Testis (tissue), 2 donors: ENCODE results near the gene PRKAG2.

Experiments used
- CTCF ChIP-seq, 3 experiments: fragments of 450-650 bp in 2 of 3; fragments of 200-600 bp in 1 of 3; sonication (generic) in 1 of 3; IDR thresholded peaks; one replicate each; pipeline ENCODE4 v1.5.1; 2016 to 2019; ENCODE audit warnings: antibody characterized with exemption in 3 of 3, mild to moderate bottlenecking in 2 of 3, moderate library complexity in 1 of 3
- POLR2A ChIP-seq: fragments of 450-650 bp; IDR thresholded peaks from one replicate; pipeline ENCODE4 v1.6.1; 2017; ENCODE audit warnings: antibody characterized with exemption, mild to moderate bottlenecking, moderate library complexity

DNA sequence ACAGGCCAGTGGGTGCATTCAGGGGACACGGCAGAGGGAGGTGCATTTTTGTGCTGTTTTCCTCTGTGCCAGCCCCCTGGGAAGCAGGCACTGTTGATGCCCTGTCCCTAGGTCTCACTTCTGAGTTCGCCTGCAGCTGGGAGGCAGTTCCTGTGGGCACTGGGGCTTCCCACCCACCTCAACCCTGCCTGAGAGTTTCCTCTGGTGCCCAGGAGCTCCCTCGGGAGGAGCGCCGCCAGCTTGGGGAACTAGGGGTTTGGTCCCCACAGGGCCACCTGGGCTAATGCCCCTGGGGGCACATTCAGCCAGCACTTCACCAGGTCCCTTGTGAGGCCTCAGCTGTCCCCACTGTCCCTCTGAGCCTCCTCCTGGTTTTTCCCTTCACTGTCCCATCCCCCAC is 179.0 kb downstream of the PRKAG2 start:
- TF ChIP-seq POLR2A (no peak), CTCF (IDR thresholded peaks at IDR 0.05) (no peak)
